Measurements from ENCODE around the gene MYT1. TPM values are rescaled to one million over a fixed set of nuclear protein-coding genes. Genes with fewer than 3 reads are reported as not detected.

MYT1 gene
- total and polyA plus RNA-seq, 2 experiments from 2014 or later: 0.39 to 0.50 TPM

- peaks cover 40% of the 10 kb centered on the region for H3K27me3 ChIP-seq
Observed at GRCh38 chr20:64158346-64159285, 5.6 kb upstream of the MYT1 start.

DNA sequence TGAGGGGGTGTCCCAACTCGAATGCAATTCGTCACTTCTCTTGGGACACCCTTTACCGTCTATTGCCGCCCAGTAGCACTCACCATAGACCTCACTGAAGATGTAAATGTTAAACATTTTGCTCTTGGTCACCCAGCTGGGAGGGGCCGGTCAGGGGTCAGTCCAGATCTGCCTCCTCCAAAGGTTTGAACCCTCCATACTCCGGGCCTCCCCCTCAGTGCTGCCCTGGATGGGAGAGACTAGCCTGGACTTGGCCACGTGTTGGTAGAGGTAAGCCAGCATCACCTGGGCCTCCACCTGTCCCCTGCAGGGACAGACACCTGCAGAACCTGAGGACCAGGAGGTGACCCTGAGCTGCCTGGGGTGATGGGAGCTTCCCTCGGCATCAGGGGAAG, 5.0 kb upstream of the MYT1 start:
- Histone ChIP-seq H3K36me3 (no peaks in the 10 kb centered on the region), H3K27me3 (peaks cover 46% of the 10 kb centered on the region), H3K9me3 (ENCODE audit: low read depth) (no peaks in the 10 kb centered on the region), H3K27ac (no peak overlapping the region), H3K4me1 (ENCODE audit: low read depth) (no peaks in the 10 kb centered on the region), H3K4me3 (no peak overlapping the region)
- TF ChIP-seq, protein P1, sequence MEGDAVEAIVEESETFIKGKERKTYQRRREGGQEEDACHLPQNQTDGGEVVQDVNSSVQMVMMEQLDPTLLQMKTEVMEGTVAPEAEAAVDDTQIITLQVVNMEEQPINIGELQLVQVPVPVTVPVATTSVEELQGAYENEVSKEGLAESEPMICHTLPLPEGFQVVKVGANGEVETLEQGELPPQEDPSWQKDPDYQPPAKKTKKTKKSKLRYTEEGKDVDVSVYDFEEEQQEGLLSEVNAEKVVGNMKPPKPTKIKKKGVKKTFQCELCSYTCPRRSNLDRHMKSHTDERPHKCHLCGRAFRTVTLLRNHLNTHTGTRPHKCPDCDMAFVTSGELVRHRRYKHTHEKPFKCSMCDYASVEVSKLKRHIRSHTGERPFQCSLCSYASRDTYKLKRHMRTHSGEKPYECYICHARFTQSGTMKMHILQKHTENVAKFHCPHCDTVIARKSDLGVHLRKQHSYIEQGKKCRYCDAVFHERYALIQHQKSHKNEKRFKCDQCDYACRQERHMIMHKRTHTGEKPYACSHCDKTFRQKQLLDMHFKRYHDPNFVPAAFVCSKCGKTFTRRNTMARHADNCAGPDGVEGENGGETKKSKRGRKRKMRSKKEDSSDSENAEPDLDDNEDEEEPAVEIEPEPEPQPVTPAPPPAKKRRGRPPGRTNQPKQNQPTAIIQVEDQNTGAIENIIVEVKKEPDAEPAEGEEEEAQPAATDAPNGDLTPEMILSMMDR (IDR thresholded peaks at IDR 0.05; ENCODE audit: low read depth, low read length): no peak
- DNase-seq (ENCODE audit: low read depth in 1 of 2, low spot score in 1 of 2): no peak

More at GRCh38 chr20:64158346-64159285, 5.6 kb upstream of the MYT1 start:
- DNase-seq (ENCODE audit: low read depth in 1 of 2, low spot score in 1 of 2): no peak
- TF ChIP-seq, protein P1 (IDR thresholded peaks at IDR 0.05; ENCODE audit: low read depth, low read length): no peak
- no peak overlapping the region for H3K27ac ChIP-seq
- H3K4me3 ChIP-seq: no peak overlapping the region
- no peaks in the 10 kb centered on the region for H3K9me3 ChIP-seq (ENCODE audit: low read depth)
- H3K36me3 ChIP-seq: no peaks in the 10 kb centered on the region
- H3K4me1 ChIP-seq (ENCODE audit: low read depth): no peaks in the 10 kb centered on the region

DNA sequence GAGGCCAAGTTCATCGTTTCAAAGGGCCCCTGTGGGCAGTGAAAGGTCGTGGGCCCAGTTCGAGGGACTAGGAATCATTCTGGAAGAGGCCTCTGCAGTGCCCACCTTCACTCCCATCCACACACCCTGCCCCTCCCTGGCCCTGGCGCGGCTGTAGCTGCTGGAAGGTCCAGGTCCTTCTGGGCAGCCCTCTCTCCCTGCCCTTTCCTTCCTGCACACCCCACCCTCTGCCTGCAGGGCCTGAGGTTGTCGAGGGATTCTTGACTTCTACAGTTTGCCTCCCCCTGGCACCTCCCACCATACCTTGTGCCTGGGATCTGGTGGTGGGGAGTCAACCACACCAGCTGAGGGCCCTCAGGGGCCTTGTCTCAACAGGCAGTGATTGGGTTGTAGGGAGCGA, 4.5 kb upstream of the MYT1 start:
- no peaks in the 10 kb centered on the region for H3K9me3 ChIP-seq (ENCODE audit: low read depth)
- TF ChIP-seq, protein P1 (IDR thresholded peaks at IDR 0.05; ENCODE audit: low read depth, low read length): no peak
- no peaks in the 10 kb centered on the region for H3K4me1 ChIP-seq (ENCODE audit: low read depth)
- H3K27ac ChIP-seq: no peak overlapping the region
- H3K4me3 ChIP-seq: no peak overlapping the region
- DNase-seq (ENCODE audit: low read depth in 1 of 2, low spot score in 1 of 2): no peak
- H3K36me3 ChIP-seq: no peaks in the 10 kb centered on the region
- peaks cover 50% of the 10 kb centered on the region for H3K27me3 ChIP-seq

- Histone ChIP-seq H3K27me3 (peaks cover 54% of the 10 kb centered on the region), H3K36me3 (no peaks in the 10 kb centered on the region), H3K27ac (no peak overlapping the region), H3K4me3 (no peak overlapping the region), H3K9me3 (ENCODE audit: low read depth) (no peaks in the 10 kb centered on the region), H3K4me1 (ENCODE audit: low read depth) (no peaks in the 10 kb centered on the region)
- DNase-seq (ENCODE audit: low read depth in 1 of 2, low spot score in 1 of 2): no peak
- TF ChIP-seq, protein P1 (IDR thresholded peaks at IDR 0.05; ENCODE audit: low read depth, low read length): no peak
Observed at GRCh38 chr20:64160118-64160517, 4.1 kb upstream of the MYT1 start.

- Histone ChIP-seq H3K4me3 (no peak overlapping the region), H3K36me3 (no peaks in the 10 kb centered on the region), H3K4me1 (ENCODE audit: low read depth) (no peaks in the 10 kb centered on the region), H3K27me3 (peaks cover 58% of the 10 kb centered on the region), H3K9me3 (ENCODE audit: low read depth) (no peaks in the 10 kb centered on the region), H3K27ac (no peak overlapping the region)
- DNase-seq (ENCODE audit: low read depth in 1 of 2, low spot score in 1 of 2): no peak
- TF ChIP-seq, protein P1 (IDR thresholded peaks at IDR 0.05; ENCODE audit: low read depth, low read length): no peak
Observed at GRCh38 chr20:64160526-64161355, 3.5 kb upstream of the MYT1 start.
